ENCODE measurements around the gene LIMK1. TPM values are rescaled to one million over a fixed set of nuclear protein-coding genes. Genes with fewer than 3 reads are reported as not detected.

The LIMK1 gene
- total RNA-seq, 1 experiment from 2014 or later = 63.8 TPM

DNA sequence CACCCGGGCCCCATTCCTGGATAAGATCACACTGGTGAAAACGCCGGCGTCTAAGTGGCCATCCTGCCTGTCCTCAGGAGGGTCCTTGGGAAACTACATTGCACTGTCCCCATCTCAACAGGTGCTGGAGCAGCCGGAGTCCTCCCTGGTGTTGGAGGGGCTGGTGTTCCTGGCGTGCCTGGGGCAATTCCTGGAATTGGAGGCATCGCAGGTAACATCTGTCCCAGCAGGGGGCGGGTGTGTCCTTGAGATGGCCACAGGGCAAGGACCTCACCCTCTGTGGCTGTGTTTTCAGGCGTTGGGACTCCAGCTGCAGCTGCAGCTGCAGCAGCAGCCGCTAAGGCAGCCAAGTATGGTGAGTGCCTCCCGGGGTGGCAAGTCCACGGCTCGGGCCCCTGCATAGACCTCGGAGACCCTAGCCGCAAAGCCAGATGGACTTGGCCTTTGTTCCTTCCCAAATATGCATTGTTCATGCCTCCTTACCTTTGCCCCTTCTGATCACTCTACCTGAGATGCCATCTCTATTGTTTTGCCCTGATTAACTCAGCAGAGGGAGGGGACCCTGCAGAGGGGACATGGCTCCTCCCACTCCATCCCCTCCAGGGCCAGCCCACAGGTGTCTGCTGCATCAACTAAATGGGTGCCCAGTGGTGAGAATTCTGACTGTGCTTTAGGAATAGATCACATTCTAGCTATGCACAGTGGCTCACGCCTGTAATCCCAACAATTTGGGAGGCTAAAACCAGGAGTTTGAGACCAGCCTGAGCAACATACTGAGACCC is 31.8 kb upstream of the LIMK1 start:
- Histone ChIP-seq H3K4me1 (ENCODE audit: insufficient read depth, low read length) (peaks cover 2% of the 10 kb centered on the region; the same call in 1 of the 2 replicates), H2AFZ (ENCODE audit: low read length) (no peak overlapping the region), H2BK120ac (ENCODE audit: low read depth, low read length, poor library complexity, severe bottlenecking) (no peak overlapping the region), H3K14ac (ENCODE audit: insufficient read depth, low read length) (no peak overlapping the region; the same call in 1 of the 2 replicates), H3K4me2 (ENCODE audit: insufficient read depth, insufficient read length, low read length) (no peak overlapping the region), H2BK20ac (ENCODE audit: low read depth, low read length, poor library complexity, severe bottlenecking) (no peak overlapping the region), H3K56ac (ENCODE audit: insufficient read length, low read depth, low read length) (no peak overlapping the region), H3K9ac (ENCODE audit: extremely low read depth, insufficient read length, low read length) (no peak overlapping the region), H3K4ac (ENCODE audit: low read depth, low read length) (no peak overlapping the region), H3K27me3 (ENCODE audit: insufficient read depth, low read length) (no peaks in the 10 kb centered on the region), H4K20me1 (ENCODE audit: control insufficient read depth, insufficient read depth, insufficient read length) (no peaks in the 10 kb centered on the region), H3K18ac (ENCODE audit: insufficient read length, low read depth, low read length) (no peak overlapping the region), H2BK15ac (ENCODE audit: low read depth, low read length) (no peak overlapping the region), H3K23ac (ENCODE audit: insufficient read length, low read depth, low read length) (no peak overlapping the region), H3T11ph (ENCODE audit: low read length) (no peak overlapping the region), H2BK5ac (ENCODE audit: insufficient read length, low read length) (no peak overlapping the region), H3K79me2 (ENCODE audit: insufficient read depth, low read length) (no peaks in the 10 kb centered on the region), H2BK12ac (ENCODE audit: insufficient read length, low read depth, low read length) (no peak overlapping the region), H4K91ac (ENCODE audit: insufficient read length, low read depth, low read length) (no peak overlapping the region), H3K23me2 (ENCODE audit: insufficient read length, low read depth, low read length, poor library complexity, severe bottlenecking) (no peaks in the 10 kb centered on the region), H3K9me3 (ENCODE audit: control insufficient read depth, low read depth, low read length) (no peaks in the 10 kb centered on the region), H2AK5ac (ENCODE audit: insufficient read length, low read length) (no peak overlapping the region), H4K5ac (ENCODE audit: insufficient read length, low read depth, low read length) (no peak overlapping the region), H3K79me1 (ENCODE audit: insufficient read depth, low read depth, low read length, poor library complexity, severe bottlenecking) (no peaks in the 10 kb centered on the region), H3K27ac (ENCODE audit: insufficient read length, low read depth, low read length) (no peak overlapping the region), H4K8ac (replicated peaks; ENCODE audit: insufficient read length, low read depth, low read length) (no peak overlapping the region)
- no CpG with 5 or more reads among the region's 16 CpGs for WGBS (ENCODE audit: extremely low coverage, insufficient read length, low lambda C conversion rate)
- Mint-ChIP-seq H3K27ac (no peak overlapping the region; a peak in 2 of 7 replicates), H3K4me1 (peaks cover 12 to 16% of the 10 kb centered on the region in 2 experiments), H3K27me3 (ENCODE audit: low read depth) (peaks cover 2% of the 10 kb centered on the region), H3K4me3 (no peak overlapping the region), H3K36me3 (ENCODE audit: insufficient read depth in 1 of 3, low read depth in 3 of 3) (no peaks in the 10 kb centered on the region), H3K9me3 (no peaks in the 10 kb centered on the region)
- DNase-seq = peak; percentile 82
- TF ChIP-seq CTCF (conservative IDR thresholded peaks at IDR 0.05) = peak; percentile 45; the same call in 2 of the 3 replicates
